Hepatocyte (in vitro differentiated cells): Measurements from ENCODE around the gene COPRS.

Experiments used
- EZH2 ChIP-seq: fragments of 200-600 bp; sonication (generic); IDR thresholded peaks from 2 replicates; pipeline ENCODE4 v1.6.1; 2016; ENCODE audit warnings: antibody characterized with exemption, mild to moderate bottlenecking, borderline replicate concordance
- TF ChIP-seq, protein P1 (sequence below): fragments of 200-600 bp; sonication (generic); IDR thresholded peaks from 2 replicates; pipeline ENCODE4 v1.5.1; 2016; ENCODE audit warnings: antibody characterized with exemption, mild to moderate bottlenecking; ENCODE audit not compliant: poor library complexity

DNA sequence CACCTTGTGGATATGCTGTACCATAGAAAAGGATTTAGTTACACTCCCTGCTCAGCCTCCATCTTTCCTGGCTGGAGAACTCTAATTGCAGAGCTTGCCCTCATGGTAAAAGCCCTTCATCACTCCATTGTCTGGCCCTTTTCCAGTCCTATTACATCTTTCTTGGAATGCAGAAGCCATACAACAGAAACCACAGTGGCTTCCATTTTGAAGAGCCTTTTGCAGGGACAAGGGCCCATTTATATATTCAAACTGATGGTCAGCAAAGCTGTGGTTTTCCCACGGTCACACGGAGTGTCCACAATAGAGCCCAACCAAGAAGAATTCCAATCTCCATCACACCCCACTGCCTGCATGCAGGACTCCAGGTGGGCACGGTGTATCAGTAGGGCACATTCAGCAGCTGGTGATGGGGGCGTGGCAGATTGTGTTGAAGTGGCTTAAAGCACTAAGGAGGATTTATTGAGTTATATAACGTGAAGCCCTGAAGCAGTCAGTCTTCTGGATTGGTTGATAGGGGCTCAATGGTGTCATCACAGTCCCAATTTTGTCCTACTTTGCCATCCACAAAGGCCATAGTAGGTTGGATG, 20.3 kb downstream of the COPRS start:
- TF ChIP-seq, protein P1, sequence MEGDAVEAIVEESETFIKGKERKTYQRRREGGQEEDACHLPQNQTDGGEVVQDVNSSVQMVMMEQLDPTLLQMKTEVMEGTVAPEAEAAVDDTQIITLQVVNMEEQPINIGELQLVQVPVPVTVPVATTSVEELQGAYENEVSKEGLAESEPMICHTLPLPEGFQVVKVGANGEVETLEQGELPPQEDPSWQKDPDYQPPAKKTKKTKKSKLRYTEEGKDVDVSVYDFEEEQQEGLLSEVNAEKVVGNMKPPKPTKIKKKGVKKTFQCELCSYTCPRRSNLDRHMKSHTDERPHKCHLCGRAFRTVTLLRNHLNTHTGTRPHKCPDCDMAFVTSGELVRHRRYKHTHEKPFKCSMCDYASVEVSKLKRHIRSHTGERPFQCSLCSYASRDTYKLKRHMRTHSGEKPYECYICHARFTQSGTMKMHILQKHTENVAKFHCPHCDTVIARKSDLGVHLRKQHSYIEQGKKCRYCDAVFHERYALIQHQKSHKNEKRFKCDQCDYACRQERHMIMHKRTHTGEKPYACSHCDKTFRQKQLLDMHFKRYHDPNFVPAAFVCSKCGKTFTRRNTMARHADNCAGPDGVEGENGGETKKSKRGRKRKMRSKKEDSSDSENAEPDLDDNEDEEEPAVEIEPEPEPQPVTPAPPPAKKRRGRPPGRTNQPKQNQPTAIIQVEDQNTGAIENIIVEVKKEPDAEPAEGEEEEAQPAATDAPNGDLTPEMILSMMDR = no peak
- no peak for TF ChIP-seq EZH2
